GM12878 (cell line): ENCODE data around the gene RB1. TPM values are rescaled to one million over a fixed set of nuclear protein-coding genes. Genes with fewer than 3 reads are reported as not detected.
A peak's percentile ranks its signal among the peaks of the same experiment; 100 is the strongest.

ENCODE experiments used
- ATAC-seq: fragments of 200-7000 bp; cut with Tn5 transposase; 3 replicates; pipeline ENCODE4 v1.9.1; 2020; ENCODE audit warnings: mild to moderate bottlenecking, moderate library complexity
- BruUV-seq: library from RNA; stranded (reverse); fragments of 400-500 nt; replicated peaks from 2 replicates; lab custom pipeline; 2021; lab: Mats Ljungman, UMichigan
- CTCF ChIA-PET: fragments of 300-600 bp; sonication (Branson Sonifier 250); formaldehyde crosslinking; extraction: SDS; loops from one replicate; lab custom pipeline; 2021; ENCODE audit warnings: inconsistent platforms; lab: Yijun Ruan, JAX
- POLR2A ChIA-PET: fragments of 350-600 bp; formaldehyde crosslinking; extraction: SDS; loops from one replicate; lab custom pipeline; 2021; ENCODE audit warnings: inconsistent platforms; lab: Charles Lee
- RAD21 ChIA-PET: fragments of 300-600 bp; sonication (Branson Sonifier 250); formaldehyde crosslinking; loops from one replicate; lab custom pipeline; 2023; ENCODE audit warnings: antibody characterized with exemption; ENCODE audit not compliant: unreplicated experiment; lab: Charles Lee
- SMC1A ChIA-PET: fragments of 300-600 bp; sonication (Branson Sonifier 250); formaldehyde crosslinking; loops from one replicate; lab custom pipeline; 2023; ENCODE audit not compliant: unreplicated experiment, uncharacterized antibody; lab: Charles Lee
- DNase-seq: peaks from one replicate; pipeline ENCODE4 v3.0.0-alpha.2; 2011; ENCODE audit warnings: low read depth, low spot score
- FAIRE-seq: peaks from 3 replicates; lab custom pipeline; 2011; peaks lifted over from hg19 to GRCh38; lab: Jason Lieb, UNC
- H2AFZ ChIP-seq: 2 replicates; pipeline ENCODE4 v1.6.0; 2011; ENCODE audit warnings: low read depth, low read length, control low read depth; ENCODE audit not compliant: control insufficient read depth
- H3K27ac ChIP-seq: 2 replicates; pipeline ENCODE4 v1.5.1; 2011; ENCODE audit warnings: control low read depth; ENCODE audit not compliant: control insufficient read depth, insufficient read depth
- H3K27me3 ChIP-seq, 2 experiments: replicated peaks in 1 of 2; 2 replicates each; pipeline versions ENCODE4 v1.6.0 to v1.6.1; 2011; ENCODE audit warnings: low read length in 1 of 2; ENCODE audit not compliant: control insufficient read depth in 2 of 2, insufficient read depth in 2 of 2
- H3K36me3 ChIP-seq, 2 experiments: 2 replicates each; pipeline ENCODE4 v1.5.1; 2011; ENCODE audit warnings: low read length in 1 of 2; ENCODE audit not compliant: control insufficient read depth in 2 of 2, insufficient read depth in 2 of 2
- H3K4me1 ChIP-seq: 2 replicates; pipeline ENCODE4 v1.6.1; 2011; ENCODE audit warnings: mild to moderate bottlenecking, low read length, moderate library complexity, mixed read lengths; ENCODE audit not compliant: control insufficient read depth, insufficient read depth
- H3K4me2 ChIP-seq: 2 replicates; pipeline ENCODE4 v1.6.0; 2011; ENCODE audit warnings: control low read depth; ENCODE audit not compliant: control insufficient read depth, insufficient read depth
- H3K4me3 ChIP-seq: fragments of 200-600 bp; sonication (generic); 2 replicates; pipeline ENCODE4 v1.5.1; 2016
- H3K79me2 ChIP-seq: 2 replicates; pipeline ENCODE4 v1.6.0; 2011; ENCODE audit warnings: low read length; ENCODE audit not compliant: control insufficient read depth, insufficient read depth
- H3K9ac ChIP-seq: 2 replicates; pipeline ENCODE4 v1.8.0; 2011; ENCODE audit warnings: low read length, control low read depth, mixed read lengths; ENCODE audit not compliant: control insufficient read depth, insufficient read depth
- H3K9me3 ChIP-seq: replicated peaks from 3 replicates; pipeline ENCODE4 v1.5.1; 2011; ENCODE audit warnings: mild to moderate bottlenecking, low read length; ENCODE audit not compliant: control insufficient read depth, insufficient read depth
- H4K20me1 ChIP-seq: 2 replicates; pipeline ENCODE4 v1.6.0; 2011; ENCODE audit not compliant: control insufficient read depth, insufficient read depth
- BCL11A ChIP-seq: IDR thresholded peaks from 2 replicates; pipeline ENCODE4 v1.6.1; 2011; ENCODE audit warnings: low read depth, low read length
- CHD1 ChIP-seq: IDR thresholded peaks from 2 replicates; pipeline ENCODE4 v1.6.1; 2012; ENCODE audit warnings: low read depth, low read length, improper control_type of control experiment
- EZH2 ChIP-seq: IDR thresholded peaks from 2 replicates; pipeline ENCODE4 v1.6.1; 2012; ENCODE audit warnings: low read depth, mild to moderate bottlenecking, control low read depth, inconsistent platforms, low read length, borderline replicate concordance; ENCODE audit not compliant: control insufficient read depth
- MEF2A ChIP-seq: IDR thresholded peaks from 2 replicates; pipeline ENCODE4 v1.6.1; 2011; ENCODE audit warnings: low read depth, mild to moderate bottlenecking, low read length, moderate library complexity; ENCODE audit not compliant: insufficient read depth
- NFXL1 ChIP-seq: fragments of 450-650 bp; IDR thresholded peaks from 2 replicates; pipeline ENCODE4 v1.6.1; 2017; ENCODE audit warnings: antibody characterized with exemption, mild to moderate bottlenecking, borderline replicate concordance
- PRDM15 ChIP-seq: fragments of 450-650 bp; formaldehyde crosslinking; IDR thresholded peaks from 2 replicates; pipeline ENCODE4 v1.4.0; 2020; ENCODE audit warnings: mild to moderate bottlenecking, moderate library complexity
- SRF ChIP-seq, 2 experiments: IDR thresholded peaks; 2 replicates each; pipeline ENCODE4 v1.6.1; 2011; ENCODE audit warnings: low read depth in 2 of 2, low read length in 2 of 2, mild to moderate bottlenecking in 1 of 2, moderate library complexity in 1 of 2
- TARDBP ChIP-seq: IDR thresholded peaks from 2 replicates; pipeline ENCODE4 v1.6.1; 2016; ENCODE audit warnings: borderline replicate concordance
- ZBED1 ChIP-seq: IDR thresholded peaks from 2 replicates; pipeline ENCODE4 v1.6.1; 2016; ENCODE audit warnings: borderline replicate concordance
- ZBTB33 ChIP-seq: fragments of 450-650 bp; IDR thresholded peaks from 2 replicates; pipeline ENCODE4 v1.6.1; 2017; ENCODE audit warnings: mild to moderate bottlenecking
- ZNF592 ChIP-seq: fragments of 450-650 bp; IDR thresholded peaks from 2 replicates; pipeline ENCODE4 v1.6.1; 2017; ENCODE audit warnings: mild to moderate bottlenecking, moderate library complexity
- WGBS: methylation state at CpG from one replicate; pipeline ENCODE4 v1.1.6; 2016; ENCODE audit warnings: low lambda C conversion rate; ENCODE audit not compliant: insufficient replicate concordance, insufficient coverage; ENCODE audit errors: missing lambda C conversion rate; 5-methylcytosine and 5-hydroxymethylcytosine counted together
- in situ Hi-C: fragments of 300-500 bp; cut with MboI; formaldehyde crosslinking; loops from 9 replicates; pipeline ENCODE4 v1.14.3; 2018; ENCODE audit warnings: mixed read lengths
- intact Hi-C: fragments of 100-400 bp; cut with micrococcal nuclease; formaldehyde crosslinking; loops from one replicate; pipeline ENCODE4 v1.14.2; 2022; ENCODE audit not compliant: unreplicated experiment
- polyA plus RNA-seq, 11 experiments: library from polyadenylated mRNA; depleted of rRNA in 4 of 11; unstranded in 6 of 11; stranded (reverse) in 5 of 11; fragments of >200 nt; fragmentation: Nextera tagmentation in 4 of 11; fragmentation: Illumina TruSeq in 1 of 11; extraction: Ambion mirVana in 4 of 11; extraction: Trizol in 1 of 11; gene quantifications; 1 replicate in 1 of 11; 2 replicates in 10 of 11; pipeline versions ENCODE4 v1.2.1 to v1.2.3, GENCODE V29; 2011 to 2016; ENCODE audit warnings: inconsistent platforms in 2 of 11, missing spikeins in 2 of 11, low read depth in 1 of 11
- total RNA-seq, 4 experiments: library from RNA; depleted of rRNA in 3 of 4; stranded (reverse); fragments of >200 nt in 3 of 4; fragmentation: Illumina TruSeq in 1 of 4; extraction: Trizol in 1 of 4; gene quantifications; 2 replicates each; pipeline versions ENCODE4 v1.2.1 to v1.2.3, GENCODE V29; 2013 to 2021

The RB1 gene
- total and polyA plus RNA-seq, 10 of the 15 experiments (the other 5 are each of a cell fraction or from before 2014, with no cell fraction given): 2.8 to 45.0 (median 8.3) TPM

- FAIRE-seq (peak; percentile 47), ATAC-seq (peak; percentile 57), DNase-seq (no peak)
- Histone ChIP-seq H3K9ac (no peak overlapping the region), H4K20me1 (no peaks in the 10 kb centered on the region), H3K9me3 (no peaks in the 10 kb centered on the region), H3K4me1 (peaks cover 47% of the 10 kb centered on the region), H3K27ac (peak overlapping the region; percentile 52; the same call in 1 of the 2 replicates), H3K36me3 (peaks cover 0 to 10% of the 10 kb centered on the region in 2 experiments; a peak in 3 of 4 replicates), H3K4me2 (peak overlapping the region; percentile 33; the same call in 1 of the 2 replicates), H2AFZ (no peak overlapping the region), H3K79me2 (no peaks in the 10 kb centered on the region; the same call in 1 of the 2 replicates), H3K4me3 (no peak overlapping the region), H3K27me3 (no peaks in the 10 kb centered on the region)
- POLR2A ChIA-PET: interaction anchor here (0.6 kb wide), 1 partner anchor 250 kb away, joined by 3 read pairs; no protein-coding TSS in a partner anchor
- intact Hi-C loops: no loop called here
- TF ChIP-seq ZBTB33 (no peak), BCL11A (no peak), ZNF592 (no peak), NFXL1 (no peak), PRDM15 (no peak), TARDBP (no peak), ZBED1 (no peak), EZH2 (no peak), SRF (IDR thresholded peaks at IDR 0.05; ENCODE audit: low read depth in 2 of 2, low read length in 2 of 2) (no peak), MEF2A (no peak), CHD1 (no peak)
- WGBS: 40% methylated on average over 4 of the region's 4 CpGs
- SMC1A ChIA-PET: interaction anchor here (0.6 to 1.6 kb wide), 5 partner anchors 9 to 102 kb away, joined by 3 to 5 read pairs (median 3); no protein-coding TSS in a partner anchor
- CTCF ChIA-PET: interaction anchor here (0.6 to 1.3 kb wide), 2 partner anchors 10 to 976 kb away, joined by 3 read pairs; no protein-coding TSS in a partner anchor
- in situ Hi-C loops: loop anchor here (5.0 kb wide), 1 partner anchor 77 kb away; no protein-coding TSS in a partner anchor
- no TSS peak for BruUV-seq
- RAD21 ChIA-PET: interaction anchor here (0.8 to 1.3 kb wide), 3 partner anchors 22 to 78 kb away, joined by 3 to 4 read pairs (median 4); no protein-coding TSS in a partner anchor
These were observed 197.2 kb downstream of the RB1 start for GRCh38 chr13:48500652-48501197.
